AG10803 (cell line): Measurements from ENCODE around the gene KATNAL1.

Source experiments
- DNase-seq: peaks from one replicate; pipeline ENCODE4 v3.0.0; 2010; ENCODE audit warnings: low read depth
- H3K4me3 ChIP-seq: 2 replicates; pipeline ENCODE4 v1.5.1; 2011; ENCODE audit warnings: mild to moderate bottlenecking, low read length, control low read depth
- CTCF ChIP-seq: conservative IDR thresholded peaks from 2 replicates; pipeline ENCODE4 v1.5.1; 2011; ENCODE audit warnings: mild to moderate bottlenecking, low read length, control low read depth, inconsistent platforms

The KATNAL1 gene

GRCh38 chr13:30319655-30320054 lies 12.3 kb upstream of the KATNAL1 start:
- peak; percentile 75 for DNase-seq
- H3K4me3 ChIP-seq = no peak overlapping the region
- no peak for TF ChIP-seq CTCF

- DNase-seq = no peak
- H3K4me3 ChIP-seq = no peak overlapping the region
- no peak for TF ChIP-seq CTCF
These were observed 11.8 kb upstream of the KATNAL1 start for GRCh38 chr13:30319130-30319529.

- peak; percentile 39 for DNase-seq
- TF ChIP-seq CTCF = no peak
- H3K4me3 ChIP-seq = no peak overlapping the region
These were observed 10.7 kb upstream of the KATNAL1 start for GRCh38 chr13:30318026-30318425.

GRCh38 chr13:30314562-30314961 lies 7.2 kb upstream of the KATNAL1 start:
- H3K4me3 ChIP-seq = no peak overlapping the region
- DNase-seq = no peak
- TF ChIP-seq CTCF = no peak

- TF ChIP-seq CTCF = no peak
- no peak for DNase-seq
- no peak overlapping the region for H3K4me3 ChIP-seq
These were observed 6.7 kb upstream of the KATNAL1 start for GRCh38 chr13:30314069-30314468.

- no peak for TF ChIP-seq CTCF
- no peak overlapping the region for H3K4me3 ChIP-seq
- DNase-seq = no peak
These were observed 6.0 kb upstream of the KATNAL1 start for GRCh38 chr13:30313311-30313710.

GRCh38 chr13:30312904-30313303 lies 5.6 kb upstream of the KATNAL1 start:
- H3K4me3 ChIP-seq = no peak overlapping the region
- DNase-seq = peak; percentile 56
- TF ChIP-seq CTCF = no peak
